Retinal pigment epithelial cell (primary cell): ENCODE results near the gene MEIS3.

Experiments used
- DNase-seq: peaks from one replicate; pipeline ENCODE4 v3.0.0-alpha.2; 2010; ENCODE audit warnings: low read depth
- H3K4me3 ChIP-seq: 2 replicates; pipeline ENCODE4 v1.5.1; 2011; ENCODE audit warnings: mild to moderate bottlenecking, low read length, control low read depth, moderate library complexity
- CTCF ChIP-seq: conservative IDR thresholded peaks from 2 replicates; pipeline ENCODE4 v1.5.1; 2011; ENCODE audit warnings: low read depth, low read length, control low read depth, inconsistent platforms

Gene MEIS3

GRCh38 chr19:47456721-47457474 is 37.6 kb upstream of the MEIS3 start:
- H3K4me3 ChIP-seq = no peak overlapping the region
- no peak for DNase-seq
- no peak for TF ChIP-seq CTCF

GRCh38 chr19:47450478-47450877 is 31.2 kb upstream of the MEIS3 start:
- H3K4me3 ChIP-seq = no peak overlapping the region
- TF ChIP-seq CTCF = no peak
- no peak for DNase-seq

- no peak for DNase-seq
- TF ChIP-seq CTCF = no peak
Measured at GRCh38 chr19:47448360-47448727, 29.0 kb upstream of the MEIS3 start.

GRCh38 chr19:47447470-47448359 is 28.4 kb upstream of the MEIS3 start:
- no peak for TF ChIP-seq CTCF
- DNase-seq = no peak
- H3K4me3 ChIP-seq = no peak overlapping the region

More at GRCh38 chr19:47448360-47448727, 29.0 kb upstream of the MEIS3 start:
- H3K4me3 ChIP-seq = no peak overlapping the region

- DNase-seq = no peak
- no peak for TF ChIP-seq CTCF
- H3K4me3 ChIP-seq = no peak overlapping the region
Measured at GRCh38 chr19:47446534-47447469, 27.5 kb upstream of the MEIS3 start.

GRCh38 chr19:47445937-47446402 is 26.6 kb upstream of the MEIS3 start:
- H3K4me3 ChIP-seq = no peak overlapping the region
- DNase-seq = no peak
- TF ChIP-seq CTCF = no peak
